SW 1271 (cell line): ENCODE data around the gene STK10.
A peak's percentile ranks its signal among the peaks of the same experiment; 100 is the strongest.

Experiments used
- DNase-seq, 2 experiments: peaks; one replicate each; lab custom pipeline; 2025; lab: John Stamatoyannopoulos, UW

The STK10 gene

DNA sequence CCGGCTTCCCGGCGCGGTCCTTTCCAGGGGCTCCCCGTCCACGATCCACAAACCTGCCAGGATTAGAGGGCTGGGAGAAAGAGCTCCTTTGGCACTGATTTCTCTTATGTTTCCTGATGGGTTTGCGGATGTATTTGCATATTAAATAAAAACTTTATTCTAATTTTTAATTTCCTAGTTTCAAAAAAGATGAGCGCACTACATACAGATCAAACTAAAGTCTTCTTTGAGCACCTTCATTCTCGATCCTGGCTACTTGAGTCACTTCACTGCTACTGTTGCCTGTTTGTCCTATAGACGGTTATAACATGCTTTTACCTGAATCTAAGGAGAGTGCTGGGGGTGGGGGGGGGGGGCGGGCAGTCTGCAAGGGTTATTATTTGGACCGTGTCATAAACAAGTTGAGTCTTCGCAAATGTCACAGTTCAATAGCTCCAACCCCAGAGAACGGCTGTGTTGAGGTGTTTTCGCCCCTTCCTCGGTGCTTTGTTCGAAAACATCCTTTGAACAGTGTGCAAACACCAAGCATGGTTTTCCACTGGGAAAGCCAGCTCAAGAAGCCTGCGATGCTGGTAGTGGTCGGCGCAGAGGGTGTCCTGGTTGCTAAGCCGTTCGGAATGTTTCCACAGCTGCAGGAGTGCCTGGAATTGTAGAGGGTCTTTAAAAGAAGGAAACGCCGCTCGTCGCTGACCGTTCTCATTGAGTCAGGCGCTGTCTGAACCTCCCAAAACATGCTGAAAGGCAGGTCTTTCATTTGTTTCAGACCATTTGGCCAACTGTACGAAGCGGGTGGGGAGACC, 1.1 kb upstream of the STK10 start:
- DNase-seq: no peak

DNA sequence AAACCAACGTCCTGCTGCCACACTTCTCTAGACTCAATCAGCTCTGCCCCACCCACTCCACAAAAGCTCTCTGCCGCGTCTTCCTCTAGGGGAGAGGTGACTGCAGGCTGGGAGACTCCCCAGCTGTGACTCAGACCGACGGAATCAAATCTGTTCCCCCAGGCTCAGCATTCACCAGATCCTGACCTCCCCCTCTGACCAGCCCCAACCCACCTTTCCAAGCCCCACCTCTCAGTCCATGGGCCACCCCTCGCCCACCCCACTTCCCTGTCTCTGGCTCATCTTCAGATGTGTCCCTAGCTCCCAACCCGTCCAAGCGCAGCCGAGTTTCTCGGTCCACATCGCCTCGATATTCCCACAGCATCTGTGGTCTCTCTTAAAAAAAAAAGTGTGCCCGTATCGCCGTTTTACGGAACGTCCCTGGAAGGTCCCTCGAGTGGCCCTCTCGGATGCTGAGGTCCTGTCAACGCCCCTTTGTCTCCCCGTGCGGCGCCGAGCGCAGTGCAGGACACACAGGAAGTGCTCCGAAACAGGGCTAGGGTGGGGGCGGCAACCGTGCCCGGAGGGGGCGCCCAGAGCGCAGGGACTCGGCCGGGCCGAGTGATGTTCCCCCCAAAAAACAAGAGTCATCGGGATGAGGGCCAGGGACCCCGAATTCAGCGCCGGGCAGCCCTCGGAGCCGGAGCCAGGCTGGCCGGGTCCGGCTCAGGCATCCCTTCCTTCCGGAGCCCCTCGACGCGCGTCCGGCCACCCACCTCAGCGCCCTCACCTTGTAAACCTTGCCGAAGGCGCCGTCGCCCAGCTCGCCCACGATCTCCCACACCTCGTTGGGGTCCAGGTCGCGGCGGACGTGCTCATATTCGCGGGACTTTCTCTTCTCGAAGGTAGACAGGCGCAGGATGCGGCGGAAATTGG, 649 bp downstream of the STK10 start:
- peak; percentile 37 to 74 for DNase-seq

DNA sequence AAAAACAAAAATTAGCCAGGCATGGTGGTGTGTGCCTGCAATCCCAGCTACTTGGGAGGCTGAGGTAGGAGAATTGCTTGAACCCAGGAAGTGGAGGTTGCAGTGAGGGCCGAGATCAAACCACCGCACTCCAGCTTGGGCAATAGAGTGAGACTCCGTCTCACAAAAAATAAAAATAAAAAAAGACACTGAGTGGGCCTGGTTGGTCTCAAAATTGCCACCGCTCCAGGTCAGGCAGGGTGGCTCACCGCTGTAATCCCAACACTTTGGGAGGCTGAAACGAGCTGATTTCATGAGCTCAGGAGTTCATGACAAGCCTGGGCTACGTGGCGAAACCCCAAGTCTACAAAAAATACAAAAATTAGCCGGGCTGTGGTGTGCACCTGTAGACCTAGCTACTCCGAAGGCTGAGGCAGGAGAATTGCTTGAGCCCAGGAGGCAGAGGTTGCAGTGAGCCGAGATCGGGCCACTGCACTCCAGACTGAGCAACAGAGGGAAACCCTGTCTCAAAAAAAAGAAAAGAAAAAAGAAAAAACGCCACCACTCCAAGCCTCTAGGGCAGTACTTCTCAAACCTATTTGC, 1.8 kb downstream of the STK10 start:
- DNase-seq: no peak

DNA sequence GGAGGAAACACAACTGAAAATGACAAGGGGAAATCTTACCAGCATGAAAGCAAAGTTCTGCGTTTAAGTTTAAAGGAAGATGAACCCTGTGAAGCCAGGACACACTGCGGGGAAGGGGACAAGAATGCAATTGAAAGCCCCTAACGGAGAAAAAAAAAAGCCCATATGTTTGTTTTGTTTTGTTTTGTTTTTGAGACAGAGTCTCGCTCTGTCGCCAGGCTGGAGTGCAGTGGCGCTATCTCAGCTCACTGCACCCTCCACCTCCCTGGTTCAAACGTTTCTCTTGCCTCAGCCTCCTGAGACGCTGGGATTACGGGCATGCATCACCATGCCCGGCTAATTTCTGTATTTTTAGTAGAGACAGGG, 2.9 kb downstream of the STK10 start:
- DNase-seq: no peak

DNA sequence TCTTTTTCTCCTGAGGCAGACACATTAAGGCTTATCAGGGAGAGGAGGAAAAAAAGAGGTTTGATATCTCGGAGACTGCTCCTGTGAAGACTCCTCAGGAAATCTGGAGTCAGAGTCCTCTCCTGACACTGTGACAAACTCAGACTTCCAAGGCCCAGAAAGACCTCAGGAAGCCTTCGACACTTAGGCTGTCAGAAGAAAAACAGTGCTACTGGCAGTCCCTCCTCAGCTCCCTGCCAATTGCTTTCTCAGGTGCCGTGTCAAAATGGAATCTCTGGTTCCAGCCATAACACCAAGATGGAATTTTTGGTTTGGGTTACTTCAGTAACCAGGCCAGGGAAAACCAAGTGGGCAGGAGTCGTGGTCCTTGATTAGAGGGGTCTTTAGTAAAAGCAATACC, 4.1 kb downstream of the STK10 start:
- DNase-seq: no peak

DNA sequence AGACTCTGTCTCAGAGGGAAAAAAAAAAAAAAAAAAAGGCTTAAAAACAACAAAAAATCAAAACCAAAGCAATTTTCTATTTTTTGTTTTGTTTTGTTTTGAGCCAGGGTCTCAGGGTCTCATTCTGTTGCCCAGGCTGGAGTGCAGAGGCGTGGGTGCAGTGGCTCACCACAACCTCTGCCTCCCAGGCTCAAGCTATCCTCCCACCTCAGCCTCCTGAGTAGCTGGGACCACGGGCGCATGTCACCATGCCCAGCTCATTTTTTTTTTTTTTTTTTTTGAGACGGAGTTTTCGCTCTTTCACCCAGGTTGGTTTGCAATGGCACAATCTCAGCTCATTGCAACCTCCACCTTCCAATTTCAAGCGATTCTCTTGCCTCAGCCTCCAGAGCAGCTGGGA, 5.7 kb downstream of the STK10 start:
- DNase-seq: no peak

DNA sequence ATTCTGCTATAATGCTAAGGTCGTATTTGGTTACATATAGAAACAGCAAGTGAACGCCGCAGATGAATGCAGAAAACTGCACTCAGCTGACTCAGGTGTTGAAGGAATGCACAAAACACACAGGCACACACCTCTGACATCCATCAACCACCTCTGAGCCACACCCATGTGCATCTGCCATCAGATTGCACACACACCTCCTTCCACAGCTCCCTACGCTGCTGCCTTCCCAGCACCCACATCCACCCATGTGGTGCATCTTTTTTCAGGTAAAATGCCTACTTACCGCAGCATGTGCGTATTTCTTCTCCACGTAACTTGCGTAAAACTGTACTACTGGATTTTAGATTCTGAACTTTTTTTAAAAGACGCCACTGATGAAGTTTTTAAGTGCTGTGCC, 7.1 kb downstream of the STK10 start:
- no peak for DNase-seq

DNA sequence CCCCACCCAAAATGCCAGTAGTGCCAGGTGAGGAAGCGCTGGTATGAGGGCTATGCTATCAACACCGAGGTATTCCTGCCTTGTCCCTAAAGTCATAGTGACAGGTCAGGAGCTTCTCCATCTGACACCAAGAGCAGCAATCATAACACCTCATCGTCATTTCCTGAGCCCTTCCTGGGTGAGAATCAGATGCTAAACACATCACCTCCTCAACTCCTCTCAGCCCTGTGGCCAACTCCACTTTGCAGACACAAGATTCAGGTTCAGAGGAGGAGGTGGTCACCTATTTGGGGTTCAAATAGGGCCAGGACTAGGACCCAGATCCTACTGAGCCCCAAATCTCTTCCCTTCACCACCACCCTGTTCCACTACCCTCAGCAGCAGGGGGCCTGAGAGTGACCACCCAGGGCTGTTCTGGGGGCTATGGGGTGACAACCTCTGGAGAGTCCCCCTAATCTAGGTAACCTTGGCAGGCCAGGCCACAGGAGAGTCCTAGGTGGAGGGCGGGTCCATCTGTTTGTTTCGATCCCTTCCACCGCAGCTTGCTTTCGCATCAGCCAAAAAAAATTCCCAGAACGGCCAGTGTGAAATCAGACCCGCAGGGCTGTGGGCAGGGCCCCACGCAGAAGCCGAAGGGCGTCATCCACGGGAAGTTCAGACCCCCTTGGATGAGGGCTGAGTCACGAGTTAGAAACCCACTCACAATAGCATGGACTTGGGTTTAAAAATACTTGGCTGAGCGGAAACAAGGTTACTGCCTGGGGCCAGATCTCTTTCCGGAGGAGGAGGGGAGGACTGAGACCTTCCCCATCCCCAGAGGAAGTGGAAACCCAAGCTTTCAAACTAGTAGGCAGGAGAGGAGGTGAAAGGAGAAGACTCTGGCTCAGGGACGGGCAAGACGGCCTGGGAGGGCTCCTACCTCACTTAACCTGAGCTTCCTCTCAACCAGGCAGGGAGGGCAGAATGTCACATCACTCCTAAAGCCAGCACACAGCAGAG, 8.7 kb downstream of the STK10 start:
- DNase-seq: peak in 1 of 2 experiments; percentile 15

DNA sequence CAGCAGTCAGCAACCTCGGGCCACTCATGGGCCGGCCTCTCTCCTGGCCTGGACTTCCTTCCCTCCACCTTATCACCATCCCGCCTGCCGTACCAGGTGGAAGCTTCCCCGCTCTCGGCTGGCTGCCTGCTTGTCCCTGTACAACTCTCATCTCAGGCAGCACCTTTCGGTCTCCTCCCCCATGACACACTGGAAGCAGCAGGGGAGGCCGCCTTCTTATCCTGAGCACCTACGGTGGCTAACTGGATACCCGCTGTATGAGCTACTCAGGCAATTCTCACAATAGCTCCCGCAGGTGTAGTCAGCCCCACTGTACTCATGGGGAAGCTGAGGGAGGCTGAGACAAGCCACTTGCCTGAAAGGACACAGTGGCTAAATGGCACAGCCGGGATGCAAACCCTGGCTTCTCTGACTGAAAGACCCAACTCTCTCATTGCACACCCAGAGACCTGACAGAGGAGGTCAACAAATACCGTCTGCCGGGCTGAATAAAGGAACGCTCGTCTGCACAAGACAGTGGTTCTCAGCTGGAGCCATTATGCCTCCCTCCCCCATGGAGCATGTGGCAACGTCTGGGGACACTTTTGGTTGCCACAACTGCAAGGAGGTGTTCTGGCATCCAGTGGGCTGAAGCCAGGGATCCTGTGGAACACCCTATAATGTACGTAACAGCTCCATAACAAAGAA, 9.6 kb downstream of the STK10 start:
- no peak for DNase-seq

DNA sequence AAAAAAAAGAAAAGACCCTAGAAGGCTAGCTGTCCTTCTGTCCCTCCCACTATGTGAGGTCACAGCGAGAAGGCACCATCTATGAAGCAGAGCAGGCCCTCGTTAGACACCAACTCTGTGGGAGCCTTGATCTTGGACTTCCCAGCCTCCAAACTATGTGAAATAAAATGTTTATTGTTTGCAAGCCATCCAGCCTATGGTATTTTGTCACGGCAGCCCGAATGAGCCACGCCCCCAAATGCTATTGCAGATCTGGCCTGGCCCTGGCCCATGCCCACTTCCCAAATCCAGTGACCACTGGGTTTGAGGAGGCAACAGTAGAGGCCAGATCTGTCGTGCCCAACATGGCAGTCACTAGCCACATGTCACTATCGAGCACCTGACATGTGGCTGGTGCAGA, 10.8 kb downstream of the STK10 start:
- DNase-seq: no peak

DNA sequence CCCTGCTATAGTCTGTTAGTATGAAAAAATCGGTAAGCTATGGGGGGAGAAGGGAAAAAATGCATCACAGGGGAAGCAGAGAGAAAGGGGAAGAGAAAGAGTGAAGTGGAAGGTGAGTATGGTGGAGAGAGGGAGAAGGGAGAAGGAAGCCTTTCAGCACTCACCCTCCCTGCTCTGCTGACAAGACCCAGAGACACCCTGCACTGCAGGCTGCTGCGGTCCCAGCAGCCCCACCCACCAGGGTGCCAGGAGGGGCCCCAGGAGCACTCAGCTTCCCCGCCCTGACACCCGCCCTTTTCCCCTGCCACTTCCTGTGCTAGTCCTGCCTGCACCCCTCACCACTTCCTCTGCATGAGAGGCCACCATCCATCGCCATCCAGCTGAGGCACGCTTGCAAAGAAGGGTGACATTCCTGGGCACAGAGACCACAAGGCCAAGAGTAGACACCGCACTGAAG, 12.7 kb downstream of the STK10 start:
- no peak for DNase-seq

DNA sequence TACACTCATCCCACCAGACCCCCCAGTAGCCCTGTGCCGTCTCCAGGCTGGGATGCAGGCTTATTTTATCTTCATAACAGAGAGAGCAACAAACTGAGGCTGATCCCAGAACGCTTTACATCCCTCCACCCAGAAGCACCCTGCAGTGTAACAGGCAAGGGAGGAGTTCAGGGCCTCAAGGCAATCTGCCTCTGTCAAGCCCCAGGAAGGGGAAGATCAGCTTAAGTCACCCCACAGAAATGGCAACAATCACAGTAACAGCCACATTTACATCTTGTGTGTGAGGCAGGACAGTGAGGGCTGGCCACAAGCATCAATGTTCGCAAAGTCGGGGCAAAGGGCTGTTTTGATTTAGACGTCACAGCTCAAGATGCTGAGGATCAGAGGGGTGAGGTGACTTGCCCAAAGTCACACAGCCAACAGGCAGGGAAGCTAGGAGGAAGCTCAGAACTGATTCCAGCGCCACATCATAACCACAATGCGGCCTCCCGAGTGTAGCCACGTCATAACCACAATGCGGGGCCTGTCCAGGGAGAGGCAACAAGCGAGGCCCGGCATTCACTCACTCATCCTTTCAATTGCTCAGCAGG, 14.4 kb downstream of the STK10 start:
- no peak for DNase-seq

DNA sequence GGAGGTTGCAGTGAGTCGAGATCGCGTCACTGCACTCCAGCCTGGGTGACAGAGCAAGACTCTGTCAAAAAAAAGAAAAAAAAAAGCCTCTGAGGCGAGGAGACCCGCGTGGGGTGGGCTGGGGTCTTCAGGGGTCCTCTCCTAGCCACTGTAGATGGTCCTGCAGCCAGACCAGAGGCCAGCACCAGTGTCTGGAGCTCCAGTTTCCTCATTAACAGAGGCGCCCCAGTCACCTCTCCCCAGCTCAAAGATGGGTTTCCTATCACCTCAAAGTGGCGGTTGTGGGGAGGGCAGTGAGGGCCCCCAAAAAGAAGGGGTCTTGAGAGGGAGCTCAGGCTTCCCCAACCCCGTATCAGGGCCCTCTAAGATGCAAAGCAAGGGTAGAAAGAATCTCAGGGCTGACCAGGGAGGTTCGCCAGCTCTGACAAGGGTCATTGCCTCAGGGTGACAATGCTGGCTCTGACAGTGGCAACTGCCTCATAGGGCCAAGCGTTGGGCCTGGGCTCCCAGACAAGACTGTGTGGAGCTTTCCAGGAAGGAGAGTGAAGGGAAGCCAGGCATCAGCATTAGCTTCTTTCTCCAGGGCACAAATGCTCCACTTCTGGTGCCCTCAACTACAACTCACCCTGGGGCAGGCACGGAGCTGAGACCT, 15.0 kb downstream of the STK10 start:
- no peak for DNase-seq

DNA sequence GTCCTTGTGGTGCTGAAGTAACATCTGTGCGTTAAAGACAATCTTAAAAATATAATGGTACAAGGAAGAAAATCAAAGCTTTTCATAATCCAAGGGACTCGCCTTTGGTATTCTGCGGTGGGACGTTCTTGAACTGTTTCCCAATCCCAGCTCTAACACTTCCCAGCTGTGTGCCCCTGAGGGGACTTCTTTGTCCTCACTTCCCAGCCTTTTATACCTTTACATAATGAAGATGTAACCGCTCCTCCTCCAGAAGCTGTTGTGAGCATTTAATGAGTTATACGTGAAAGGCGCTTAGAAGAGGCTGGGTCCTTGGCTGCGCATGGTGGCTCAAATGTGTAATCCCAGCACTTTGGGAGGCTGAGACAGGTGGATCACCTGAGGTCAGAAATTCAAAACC, 16.9 kb downstream of the STK10 start:
- no peak for DNase-seq

DNA sequence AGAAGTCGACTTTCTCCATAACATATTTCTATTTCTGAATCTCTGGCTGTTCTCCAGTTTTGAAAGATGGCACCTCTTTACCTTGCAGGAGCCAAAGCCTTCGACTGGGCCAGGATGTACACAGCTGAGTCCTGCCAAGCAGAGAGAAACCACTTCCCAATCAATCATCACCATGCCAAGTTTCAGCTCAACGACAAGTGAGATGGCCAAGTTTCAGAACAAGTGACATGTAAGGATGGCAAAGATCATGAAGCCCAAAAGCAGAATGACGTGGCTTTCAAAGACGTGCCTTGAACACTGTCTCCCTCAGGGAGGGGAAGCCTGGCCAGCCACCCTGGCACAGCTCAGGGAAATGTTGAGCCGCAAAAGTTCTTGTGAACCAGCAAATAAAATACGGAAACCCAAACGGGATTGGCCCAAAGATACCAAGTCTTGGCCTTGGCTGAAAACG, 17.7 kb downstream of the STK10 start:
- DNase-seq: no peak

DNA sequence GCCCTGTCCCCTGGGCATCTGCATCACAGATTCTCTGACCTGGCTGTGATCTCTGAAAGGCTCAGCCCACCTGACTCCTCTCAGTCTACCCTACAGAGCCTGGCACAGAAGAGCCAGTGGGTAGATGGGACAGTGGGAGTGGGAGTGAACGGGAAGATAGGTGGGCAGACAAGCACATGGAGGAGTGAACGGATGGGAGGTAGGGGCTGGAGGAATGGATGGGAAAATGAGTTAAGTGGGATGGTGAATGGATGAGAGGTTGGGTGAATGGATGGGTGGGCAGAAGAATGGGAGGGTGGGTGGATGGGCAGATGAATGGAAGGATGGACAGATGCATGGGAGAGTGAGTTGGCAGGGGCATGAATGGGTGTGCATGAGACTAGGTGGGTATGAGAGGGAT, 18.8 kb downstream of the STK10 start:
- no peak for DNase-seq

DNA sequence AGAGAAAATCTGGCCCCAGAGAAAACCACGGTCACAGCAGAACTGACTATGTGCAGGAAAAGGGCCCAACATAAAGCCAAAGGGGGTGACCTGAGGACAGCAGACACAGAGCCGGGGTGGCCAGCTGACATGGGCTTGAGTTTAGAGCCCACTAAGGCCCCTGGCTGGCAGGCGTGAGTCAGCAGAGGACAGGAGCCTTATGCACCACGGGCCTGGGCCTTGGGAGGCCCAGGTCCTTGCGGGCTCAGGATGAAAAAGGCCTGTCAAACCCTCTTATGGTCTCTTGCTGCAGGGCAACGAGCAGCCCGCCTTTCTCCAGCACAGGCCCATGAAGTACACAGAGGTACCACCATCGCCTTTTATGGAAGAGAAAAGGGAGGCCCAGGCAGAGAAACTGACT, 19.7 kb downstream of the STK10 start:
- no peak for DNase-seq

DNA sequence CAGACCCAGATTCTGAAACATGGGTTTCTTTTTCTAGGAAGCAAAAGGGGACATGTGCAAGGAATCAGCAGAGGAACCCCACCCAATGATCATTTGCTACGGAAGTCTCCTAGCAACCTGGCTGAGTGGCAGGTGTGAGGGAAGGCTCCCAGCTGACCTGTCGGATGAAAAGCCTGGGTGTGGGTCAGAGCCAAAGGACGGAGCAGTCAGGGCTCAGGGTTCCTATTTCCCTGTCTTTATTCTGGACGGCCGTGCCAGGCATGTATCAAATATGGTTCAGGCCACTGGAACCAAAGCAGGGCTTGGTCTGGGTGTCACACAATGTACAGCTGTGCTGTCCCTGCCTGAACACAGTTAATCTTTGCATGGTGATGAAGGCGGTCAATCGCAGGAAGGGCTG, 20.1 kb downstream of the STK10 start:
- DNase-seq: no peak

DNA sequence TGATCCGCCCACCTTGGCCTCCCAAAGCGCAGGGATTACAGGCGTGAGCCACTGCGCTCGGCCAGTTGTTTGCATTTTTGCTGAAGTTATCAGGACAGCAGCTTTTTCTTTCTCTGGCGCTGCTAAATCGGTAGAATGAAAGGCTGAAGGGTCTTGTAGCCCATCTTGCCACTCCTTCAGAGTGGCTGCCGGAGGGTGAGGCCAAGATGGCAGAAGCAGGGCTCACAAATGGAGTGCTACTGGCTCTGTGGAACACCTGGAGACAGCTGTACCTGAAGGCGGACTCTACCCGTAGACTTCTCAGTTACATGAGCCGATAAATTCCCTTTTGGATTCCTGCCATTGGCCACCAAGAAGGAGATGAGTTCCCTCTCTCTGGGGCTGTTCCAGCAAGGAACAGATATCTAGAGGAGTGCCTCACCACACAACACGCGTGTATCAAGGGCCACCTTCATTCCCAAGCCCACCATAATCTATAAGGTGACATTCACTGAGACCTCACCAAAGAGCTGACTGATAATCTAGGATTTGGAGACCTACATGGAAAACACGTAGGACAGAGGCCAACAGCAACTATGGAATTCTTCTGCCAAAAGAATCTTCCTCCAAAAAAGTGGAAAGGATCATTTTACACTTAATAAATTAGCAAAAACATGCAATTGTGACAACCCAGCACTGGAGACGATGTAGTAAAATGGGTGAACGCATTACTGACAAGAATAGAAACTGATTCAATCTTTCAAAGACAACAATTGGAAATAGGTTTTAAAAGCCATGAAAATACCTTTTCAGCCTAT, 21.8 kb downstream of the STK10 start:
- no peak for DNase-seq
